A549 treated with AZD9567 at 1 μM for 4 hours (cell line): Measurements from ENCODE around the gene SMARCD3. TPM values are rescaled to one million over a fixed set of nuclear protein-coding genes. Genes with fewer than 3 reads are reported as not detected.

ENCODE experiments used
- total RNA-seq: library from RNA; stranded (reverse); fragments of 200-300 nt; extraction: Qiagen RNA extraction; gene quantifications from 5 replicates; pipeline ENCODE4 v1.2.3, GENCODE V29; 2022; ENCODE audit not compliant: insufficient read depth

SMARCD3 gene
- total RNA-seq, result 4.3 to 8.8 TPM (median 8.1 TPM) in 5 replicates

GRCh38 chr7:151248346-151249033 lies at the start of gene SMARCD3:
TSS of gene SMARCD3 (minus strand) at chr7:151248694. CDS start at chr7:151248562, 132 bp downstream.

DNA sequence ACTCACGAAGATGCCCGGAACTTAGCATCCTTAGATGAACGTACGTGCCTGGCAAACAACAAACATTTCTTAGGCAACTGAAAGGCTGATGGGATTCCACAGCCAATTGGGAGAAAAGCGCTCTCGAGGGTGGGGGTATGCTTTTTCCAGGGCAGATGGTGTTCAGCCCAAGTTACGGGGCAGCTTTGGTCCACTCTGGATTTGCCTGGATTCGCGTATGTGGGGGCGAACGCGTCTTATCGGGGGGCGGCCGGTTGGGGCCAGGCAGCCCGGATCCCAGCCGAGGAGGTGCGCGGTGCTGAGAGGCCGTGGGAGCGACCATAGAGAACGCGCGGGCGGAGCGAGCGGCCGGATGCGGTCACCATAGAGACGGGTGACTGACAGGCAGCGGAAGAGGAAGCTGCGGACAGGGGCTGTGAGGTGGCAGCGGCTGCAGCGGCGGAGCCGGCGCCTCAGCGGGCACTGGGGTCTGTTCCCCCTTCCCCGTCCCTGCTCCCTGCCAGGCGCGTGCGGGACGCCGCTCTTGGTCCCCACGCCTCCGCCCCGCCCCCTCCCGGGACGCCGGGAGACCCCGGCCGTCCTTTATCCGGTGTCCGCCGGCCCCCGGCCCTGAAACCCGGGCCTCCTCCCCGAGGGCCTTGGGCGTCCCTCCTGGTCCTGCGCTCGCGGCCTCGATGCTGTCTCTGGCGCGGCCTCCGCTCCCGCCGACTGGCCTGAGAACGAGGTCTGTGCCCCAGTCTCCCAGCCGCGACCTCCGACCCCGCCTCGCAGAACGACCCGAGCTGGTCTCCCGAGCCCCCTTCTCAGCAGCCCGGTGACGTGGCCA lies 16.2 kb downstream of the SMARCD3 start, which contains the start of gene CHPF2:
Gene CHPF2 (plus strand): TSS at position 393 of the 826 bp plus-strand sequence. CDS start 1,529 bp downstream, outside the sequence.

GRCh38 chr7:151226875-151227782 lies 21.4 kb downstream of the SMARCD3 start, which contains the start of gene ABCF2:
TSS of gene ABCF2 (minus strand) at chr7:151227205. CDS start at chr7:151226458, 747 bp downstream.

DNA sequence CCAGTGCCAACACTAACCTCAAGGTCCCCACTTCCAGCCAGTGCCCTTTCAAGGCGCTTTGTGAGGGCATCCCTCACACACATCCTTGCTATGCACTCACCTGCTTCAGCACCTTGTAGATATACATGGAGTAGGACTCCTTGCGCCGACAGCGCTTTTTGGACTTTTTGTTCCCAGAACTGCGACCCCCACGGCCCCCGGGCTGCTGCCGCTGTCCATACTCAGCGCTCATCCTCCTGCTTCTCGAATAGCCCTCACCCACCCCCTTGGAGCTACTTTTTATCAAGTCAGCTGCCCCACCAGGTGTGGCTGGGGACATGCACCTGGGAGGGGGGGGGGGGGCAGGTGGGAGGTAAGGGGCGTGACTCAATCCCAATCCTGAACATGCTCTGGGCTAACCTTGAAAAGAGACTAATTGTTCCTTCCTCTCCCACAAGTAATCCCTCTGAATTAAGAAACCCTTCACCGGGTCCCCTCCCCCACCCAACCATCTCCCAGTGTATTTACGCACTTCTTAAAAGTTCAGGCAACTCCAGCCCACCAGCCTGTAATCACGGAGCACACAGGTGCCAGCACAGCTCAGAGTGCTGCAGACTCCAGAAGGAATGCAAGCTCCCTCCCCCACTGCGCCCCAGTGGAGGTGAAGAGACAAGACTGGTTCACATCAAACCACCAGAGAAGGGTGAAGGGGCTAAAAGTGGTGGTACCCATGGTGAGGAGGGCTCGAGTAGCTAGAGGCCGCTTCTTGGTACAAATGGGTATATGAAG lies 38.2 kb downstream of the SMARCD3 start, which contains the start of gene H2BK1:
Gene H2BK1 (minus strand): TSS at position 402 of the 768 bp plus-strand sequence. CDS start 170 bp downstream, at position 232.

Other genes with a start within 250 kb of the SMARCD3 start
- 0.54 to 0.91 TPM (median 0.71 TPM) in 4 of 5 replicates, not detected in the other for gene ATG9B, start 224.2 kb downstream of the SMARCD3 start, total RNA-seq
- 40.4 to 52.5 TPM (median 50.5 TPM) in 5 replicates for gene ABCB8, start 220.2 kb downstream of the SMARCD3 start, total RNA-seq
- 7.7 to 12.8 TPM (median 10.8 TPM) in 5 replicates for gene ASIC3, start 200.2 kb downstream of the SMARCD3 start, total RNA-seq
- 29.7 to 38.6 TPM (median 30.6 TPM) in 5 replicates for gene CDK5, start 190.8 kb downstream of the SMARCD3 start, total RNA-seq
- gene SLC4A2, start 189.1 kb downstream of the SMARCD3 start, total RNA-seq, result 149 to 274 TPM (median 247 TPM) in 5 replicates
- gene FASTK, start 167.9 kb downstream of the SMARCD3 start, total RNA-seq, result 50.3 to 91.6 TPM (median 84.4 TPM) in 5 replicates
- gene TMUB1, start 165.2 kb downstream of the SMARCD3 start, total RNA-seq, result 29.4 to 54.1 TPM (median 48.7 TPM) in 5 replicates
- gene AGAP3, start 162.2 kb downstream of the SMARCD3 start, total RNA-seq, result 41.3 to 67.4 TPM (median 64.9 TPM) in 5 replicates
- 0.07 to 0.13 TPM (median 0.09 TPM) in 3 of 5 replicates, not detected in the others for gene GBX1, start 81.0 kb downstream of the SMARCD3 start, total RNA-seq
- not detected in 5 replicates for gene ASB10, start 61.4 kb downstream of the SMARCD3 start, total RNA-seq
- gene H2BK1, start 38.2 kb downstream of the SMARCD3 start, total RNA-seq, result not detected in 5 replicates
- 53.3 to 66.9 TPM (median 60.8 TPM) in 5 replicates for gene ABCF2, start 21.5 kb downstream of the SMARCD3 start, total RNA-seq
- 35.0 to 48.9 TPM (median 44.8 TPM) in 5 replicates for gene CHPF2, start 16.2 kb downstream of the SMARCD3 start, total RNA-seq
- 34.3 to 39.1 TPM (median 37.3 TPM) in 5 replicates for gene NUB1, start 93.1 kb upstream of the SMARCD3 start, total RNA-seq
- gene WDR86, start 161.3 kb upstream of the SMARCD3 start, total RNA-seq, result 0.21 to 0.34 TPM (median 0.28 TPM) in 4 of 5 replicates, not detected in the other
- gene CRYGN, start 191.4 kb upstream of the SMARCD3 start, total RNA-seq, result not detected in 5 replicates